Measurements from ENCODE around the gene SETD5.

DNA sequence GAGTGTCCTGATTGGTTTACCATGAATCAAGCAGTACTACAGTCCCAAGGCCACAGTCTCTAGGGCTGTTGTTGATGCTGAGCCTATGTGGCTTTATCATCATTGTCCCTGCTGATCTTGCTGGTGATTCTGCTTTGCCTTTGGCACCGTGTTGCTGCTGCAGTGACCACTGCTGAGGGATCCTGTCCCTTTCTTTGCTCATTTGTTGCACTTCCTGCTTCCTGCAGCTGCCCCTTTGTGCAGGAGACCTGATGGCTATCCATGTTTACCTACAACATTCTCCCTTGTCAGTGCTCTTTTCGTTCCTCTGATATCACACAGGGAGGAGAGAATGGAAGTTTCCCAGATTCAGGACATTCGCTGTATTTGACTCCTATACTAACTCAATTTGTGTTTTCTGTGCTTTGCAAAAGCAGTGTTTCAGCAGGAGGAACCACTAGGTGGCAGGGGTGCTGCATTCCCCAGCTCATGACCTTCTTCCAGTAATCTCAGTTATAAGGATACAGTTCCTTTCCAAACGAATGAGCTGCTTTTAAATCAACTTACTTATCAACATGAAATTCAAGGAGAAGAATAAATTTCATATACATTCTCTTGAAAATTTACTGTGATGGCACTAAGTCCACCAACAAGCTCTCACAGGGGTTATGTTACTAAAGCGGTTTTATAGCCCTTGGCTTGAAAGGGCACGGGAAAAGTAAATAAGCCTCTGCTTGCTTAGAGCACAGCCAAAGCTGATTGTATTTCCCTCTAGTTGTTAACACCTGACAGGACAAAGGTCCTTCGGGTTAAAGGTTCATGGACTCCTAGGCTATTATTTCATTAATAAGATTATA lies 44.3 kb upstream of the SETD5 start:
- TF ChIP-seq POLR2A (IDR thresholded peaks at IDR 0.05), result no peak
- TF ChIP-seq, protein P1, sequence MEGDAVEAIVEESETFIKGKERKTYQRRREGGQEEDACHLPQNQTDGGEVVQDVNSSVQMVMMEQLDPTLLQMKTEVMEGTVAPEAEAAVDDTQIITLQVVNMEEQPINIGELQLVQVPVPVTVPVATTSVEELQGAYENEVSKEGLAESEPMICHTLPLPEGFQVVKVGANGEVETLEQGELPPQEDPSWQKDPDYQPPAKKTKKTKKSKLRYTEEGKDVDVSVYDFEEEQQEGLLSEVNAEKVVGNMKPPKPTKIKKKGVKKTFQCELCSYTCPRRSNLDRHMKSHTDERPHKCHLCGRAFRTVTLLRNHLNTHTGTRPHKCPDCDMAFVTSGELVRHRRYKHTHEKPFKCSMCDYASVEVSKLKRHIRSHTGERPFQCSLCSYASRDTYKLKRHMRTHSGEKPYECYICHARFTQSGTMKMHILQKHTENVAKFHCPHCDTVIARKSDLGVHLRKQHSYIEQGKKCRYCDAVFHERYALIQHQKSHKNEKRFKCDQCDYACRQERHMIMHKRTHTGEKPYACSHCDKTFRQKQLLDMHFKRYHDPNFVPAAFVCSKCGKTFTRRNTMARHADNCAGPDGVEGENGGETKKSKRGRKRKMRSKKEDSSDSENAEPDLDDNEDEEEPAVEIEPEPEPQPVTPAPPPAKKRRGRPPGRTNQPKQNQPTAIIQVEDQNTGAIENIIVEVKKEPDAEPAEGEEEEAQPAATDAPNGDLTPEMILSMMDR (IDR thresholded peaks at IDR 0.05), result peak; percentile 69 to 91 (median 88)
